Heart left ventricle (tissue), 16 donors: ENCODE results near the gene STT3B. TPM values are rescaled to one million over a fixed set of nuclear protein-coding genes. Genes with fewer than 3 reads are reported as not detected.

ENCODE experiments used
- ATAC-seq, 4 donors: fragments of 200-7000 bp; cut with Tn5 transposase; one replicate each; pipeline ENCODE4 v1.9.1; 2020 to 2022; ENCODE audit warnings: moderate library complexity in 4 of 4, mild to moderate bottlenecking in 3 of 4, moderate number of reproducible peaks in 1 of 4
- DNase-seq, 5 donors: peaks; one replicate each; pipeline ENCODE4 v3.0.0-alpha.2; 2020
- H3K27ac ChIP-seq, 12 donors: fragments of 200-600 bp; sonication (generic) in 4 of 12; one replicate each; pipeline versions ENCODE4 v1.5.0 to v1.8.0; 2016 to 2022; ENCODE audit warnings: mild to moderate bottlenecking in 2 of 12
- H3K27me3 ChIP-seq, 9 donors: fragments of 200-600 bp; sonication (generic) in 2 of 9; one replicate each; pipeline versions ENCODE4 v1.5.1 to v1.8.0; 2016 to 2022; ENCODE audit warnings: mild to moderate bottlenecking in 3 of 9
- H3K36me3 ChIP-seq, 9 donors: fragments of 200-600 bp; sonication (generic) in 2 of 9; one replicate each; pipeline versions ENCODE4 v1.5.0 to v1.8.0; 2018 to 2022; ENCODE audit warnings: mild to moderate bottlenecking in 2 of 9
- H3K4me1 ChIP-seq, 12 donors: fragments of 200-600 bp; sonication (generic) in 4 of 12; one replicate each; pipeline versions ENCODE4 v1.5.0 to v1.8.0; 2016 to 2022; ENCODE audit warnings: mild to moderate bottlenecking in 3 of 12
- H3K4me3 ChIP-seq, 12 donors: fragments of 200-600 bp; sonication (generic) in 4 of 12; one replicate each; pipeline versions ENCODE4 v1.5.0 to v1.8.0; 2017 to 2022; ENCODE audit warnings: mild to moderate bottlenecking in 9 of 12, moderate library complexity in 4 of 12
- H3K9me3 ChIP-seq, 12 donors: fragments of 200-600 bp; sonication (generic) in 4 of 12; one replicate each; pipeline versions ENCODE4 v1.5.0 to v1.8.0; 2016 to 2022; ENCODE audit warnings: mild to moderate bottlenecking in 1 of 12
- CTCF ChIP-seq, 12 donors: fragments of 200-600 bp; sonication (generic) in 4 of 12; IDR thresholded peaks; one replicate each; pipeline versions ENCODE4 v1.5.0 to v1.8.0; 2018 to 2022; ENCODE audit warnings: antibody characterized with exemption in 12 of 12, mild to moderate bottlenecking in 5 of 12
- POLR2A ChIP-seq, 2 donors: fragments of 450-650 bp; IDR thresholded peaks; one replicate each; pipeline ENCODE4 v1.6.1; 2017; ENCODE audit warnings: antibody characterized with exemption in 2 of 2, mild to moderate bottlenecking in 2 of 2, moderate library complexity in 2 of 2
- WGBS, 4 donors: extraction: QIAGEN DNeasy Blood & Tissue Kit in 2 of 4; methylation state at CpG; one replicate each; pipeline versions ENCODE4 v1.1.5 to v1.1.7; 2013 to 2018; 5-methylcytosine and 5-hydroxymethylcytosine counted together
- intact Hi-C, 10 donors: fragments of 100-400 bp; cut with DNase I; formaldehyde crosslinking; loops; one replicate each; pipeline versions ENCODE4 v1.11.1 to v1.14.2; 2022
- polyA plus RNA-seq, 2 donors: library from polyadenylated mRNA; stranded (reverse); fragments of 200-250 nt; gene quantifications; one replicate each; pipeline ENCODE4 v1.2.3, GENCODE V29; 2013
- total RNA-seq, 9 donors: library from RNA; depleted of rRNA in 2 of 9; stranded (reverse); fragments of >200 nt in 2 of 9; fragmentation: NEBNext Ultra II Directional in 3 of 9; extraction: Animal tissue kit (Norgen Biotek cat#: 25700) in 3 of 9; gene quantifications; one replicate each; pipeline versions ENCODE4 v1.1.0 to v1.2.4, GENCODE V29; 2016 to 2023
- donor health status: ischemic (EF 13 %, LVEDD 7.1; RV severe dilation, severe dysfunction).
- donor health status: healthy with polysubstance abuse.
- donor health status: DM: no; HTN: yes; CAD: no.
- donor health status: DM: no; HTN: no; CAD: no.
- donor health status: ischemic (EF 25% LVEDD 6.9; RV normal size, moderate dysfunction).
- donor health status: ischemic (EF 25% LVEDD 5.7; RV mildly dilated, moderate dysfunction).
- donor health status: healthy.
- donor health status: DM: yes; HTN: yes; CAD: no.
- donor health status: ischemic (EF 35%, LVEDD 5.7; RV mildly dilated, moderate dysfunction).
- donor health status: nonischemic (EF 11% LVEDD 7.7; RV severe dilation, severe dysfunction).
- donor health status: DM: yes; HTN: yes; CAD: no.
- donor health status: PGD.
- donor health status: ischemic (EF 29% LVEDD 5.4; RV normal size, mild dysfunction).
- donor health status: nonischemic (EF 23%, LVEDD 6.1; RV moderate dilation, normal function).

The STT3B gene
- total and polyA plus RNA-seq, 11 donors: 30.2 to 109 (median 90.4) TPM

GRCh38 chr3:31555204-31555603 is 22.5 kb downstream of the STT3B start:
- 29 to 46% (median 32%) methylated on average over 1 of the region's 1 CpG for WGBS, 4 donors
- Histone ChIP-seq H3K4me1 (peaks cover 0 to 37% (median 24%) of the 10 kb centered on the region in 12 donors), H3K27ac (no peak overlapping the region), H3K9me3 (peaks cover 0 to 22% (median 6%) of the 10 kb centered on the region in 12 donors), H3K4me3 (no peak overlapping the region), H3K36me3 (no peaks in the 10 kb centered on the region), H3K27me3 (no peaks in the 10 kb centered on the region)
- no peak for ATAC-seq
- TF ChIP-seq CTCF (IDR thresholded peaks at IDR 0.05) (no peak), POLR2A (IDR thresholded peaks at IDR 0.05) (no peak)
- intact Hi-C loops: loop anchor here in 2 of 10 donors (10.0 kb wide), 1 partner anchor 210 kb away; no protein-coding TSS in a partner anchor
- DNase-seq: no peak

GRCh38 chr3:31559872-31560534 is 27.3 kb downstream of the STT3B start:
- TF ChIP-seq CTCF (IDR thresholded peaks at IDR 0.05): no peak
- no peak for TF ChIP-seq POLR2A (IDR thresholded peaks at IDR 0.05)
- H3K4me3 ChIP-seq: no peak overlapping the region
- intact Hi-C loops: loop anchor here in 4 of 10 donors (5.0 to 10.0 kb wide), 3 partner anchors 37 to 205 kb away; no protein-coding TSS in a partner anchor
- no peaks in the 10 kb centered on the region for H3K27me3 ChIP-seq
- H3K36me3 ChIP-seq: no peaks in the 10 kb centered on the region
- DNase-seq (no peak), ATAC-seq (no peak)
- H3K4me1 ChIP-seq: peaks cover 0 to 48% (median 14%) of the 10 kb centered on the region in 12 donors
- peaks cover 0 to 35% (median 11%) of the 10 kb centered on the region in 12 donors for H3K9me3 ChIP-seq
- H3K27ac ChIP-seq: no peak overlapping the region
- 94 to 99% (median 96%) methylated on average over 2 of the region's 2 CpGs for whole genome bisulfite sequencing, 4 donors

GRCh38 chr3:31561891-31562290 is 29.2 kb downstream of the STT3B start:
- intact Hi-C loops: loop anchor here in 2 of 10 donors (5.0 to 10.0 kb wide), 2 partner anchors 35 to 53 kb away; no protein-coding TSS in a partner anchor

More at GRCh38 chr3:31561891-31562290, 29.2 kb downstream of the STT3B start:
- H3K27ac ChIP-seq: no peak overlapping the region
- peaks cover 0 to 58% (median 21%) of the 10 kb centered on the region in 12 donors for H3K4me1 ChIP-seq
- DNase-seq: no peak
- TF ChIP-seq CTCF (IDR thresholded peaks at IDR 0.05): no peak
- no peak for TF ChIP-seq POLR2A (IDR thresholded peaks at IDR 0.05)
- peak in 1 of 4 donors; percentile 22 for ATAC-seq
- H3K9me3 ChIP-seq: peaks cover 0 to 31% (median 11%) of the 10 kb centered on the region in 12 donors
- no peaks in the 10 kb centered on the region for H3K27me3 ChIP-seq
- no peak overlapping the region for H3K4me3 ChIP-seq
- no peaks in the 10 kb centered on the region for H3K36me3 ChIP-seq
- 69 to 84% (median 82%) methylated on average over 4 to 5 of the region's 5 CpGs for WGBS, 4 donors
